Lower leg skin (tissue), 4 donors: ENCODE measurements around the gene NT5DC1. TPM values are rescaled to one million over a fixed set of nuclear protein-coding genes. Genes with fewer than 3 reads are reported as not detected.

Experiments used
- DNase-seq, 2 donors: peaks; one replicate each; pipeline ENCODE4 v3.0.0-alpha.2; 2019; ENCODE audit warnings: low spot score in 2 of 2
- H3K4me3 ChIP-seq: fragments of 200-600 bp; sonication (generic); 2 replicates; pipeline ENCODE4 v1.5.1; 2017; ENCODE audit warnings: mild to moderate bottlenecking, low read depth; ENCODE audit not compliant: poor library complexity, severe bottlenecking
- CTCF ChIP-seq, 3 donors: fragments of 450-650 bp; IDR thresholded peaks; one replicate each; pipeline ENCODE4 v1.5.1; 2016; ENCODE audit warnings: antibody characterized with exemption in 3 of 3, mild to moderate bottlenecking in 3 of 3, moderate library complexity in 2 of 3
- POLR2A ChIP-seq, 2 donors: fragments of 450-650 bp; IDR thresholded peaks; one replicate each; pipeline ENCODE4 v1.6.1; 2016 to 2017; ENCODE audit warnings: antibody characterized with exemption in 2 of 2, mild to moderate bottlenecking in 1 of 2, moderate library complexity in 1 of 2
- WGBS, 2 donors: methylation state at CpG; one replicate each; pipeline ENCODE4 v1.1.5; 2018; 5-methylcytosine and 5-hydroxymethylcytosine counted together
- intact Hi-C: fragments of 100-400 bp; cut with DNase I; formaldehyde crosslinking; loops from one replicate; pipeline ENCODE4 v1.15.0; 2023; ENCODE audit warnings: low total_unique reads
- total RNA-seq, 4 donors: library from RNA; depleted of rRNA; stranded (reverse); fragments of >200 nt; gene quantifications; one replicate each; pipeline ENCODE4 v1.1.0, GENCODE V29; 2016

NT5DC1 gene
- total RNA-seq, 4 donors from 2014 or later = 7.7 to 25.0 (median 12.3) TPM

GRCh38 chr6:116115781-116116180 lies 15.1 kb downstream of the NT5DC1 start:
- intact Hi-C loops = no loop called here
- DNase-seq = no peak
- 67 to 94% methylated on average over 2 of the region's 2 CpGs for WGBS, 2 donors
- TF ChIP-seq POLR2A (IDR thresholded peaks at IDR 0.05) = no peak
- no peak for TF ChIP-seq CTCF (IDR thresholded peaks at IDR 0.05)
- no peak overlapping the region for H3K4me3 ChIP-seq

GRCh38 chr6:116118608-116119007 lies 18.0 kb downstream of the NT5DC1 start:
- no peak for TF ChIP-seq POLR2A (IDR thresholded peaks at IDR 0.05)
- TF ChIP-seq CTCF (IDR thresholded peaks at IDR 0.05) = no peak
- no peak for DNase-seq
- intact Hi-C loops = no loop called here
- H3K4me3 ChIP-seq = no peak overlapping the region

- no peak for DNase-seq
- WGBS, 2 donors = 96 to 100% methylated on average over 2 to 3 of the region's 3 CpGs
- intact Hi-C loops = no loop called here
- H3K4me3 ChIP-seq = no peak overlapping the region
- TF ChIP-seq CTCF (IDR thresholded peaks at IDR 0.05) (no peak), POLR2A (IDR thresholded peaks at IDR 0.05) (no peak)
Measured at GRCh38 chr6:116120430-116120829, 19.8 kb downstream of the NT5DC1 start.

- 93 to 95% methylated on average over 6 of the region's 6 CpGs for WGBS, 2 donors
Measured at GRCh38 chr6:116126032-116126431, 25.4 kb downstream of the NT5DC1 start, which contains the start of gene COL10A1. Gene COL10A1, minus strand, starts transcription at chr6:116126132. Its CDS starts 640 bp downstream, at chr6:116125492.

GRCh38 chr6:116127771-116128493 lies 27.3 kb downstream of the NT5DC1 start:
- H3K4me3 ChIP-seq = no peak overlapping the region
- 85 to 87% methylated on average over 2 of the region's 2 CpGs for WGBS, 2 donors
- TF ChIP-seq POLR2A (IDR thresholded peaks at IDR 0.05) (no peak), CTCF (IDR thresholded peaks at IDR 0.05) (no peak)

More at GRCh38 chr6:116126032-116126431, 25.4 kb downstream of the NT5DC1 start, which contains the start of gene COL10A1:
- intact Hi-C loops = no loop called here
- H3K4me3 ChIP-seq = no peak within 1 kb of the TSS
- no peak for DNase-seq
- no peak for TF ChIP-seq POLR2A (IDR thresholded peaks at IDR 0.05)
- TF ChIP-seq CTCF (IDR thresholded peaks at IDR 0.05) = no peak

GRCh38 chr6:116133453-116133852 lies 32.8 kb downstream of the NT5DC1 start:
- intact Hi-C loops = no loop called here
- no peak for TF ChIP-seq POLR2A (IDR thresholded peaks at IDR 0.05)
- TF ChIP-seq CTCF (IDR thresholded peaks at IDR 0.05) = no peak
- no peak for DNase-seq
- WGBS, 2 donors = 83 to 90% methylated on average over 3 of the region's 3 CpGs
- H3K4me3 ChIP-seq = no peak overlapping the region

More at GRCh38 chr6:116127771-116128493, 27.3 kb downstream of the NT5DC1 start:
- intact Hi-C loops = no loop called here
- no peak for DNase-seq
